Neural crest cell (in vitro differentiated cells): Measurements from ENCODE around the gene RAP1GAP2. TPM values are rescaled to one million over a fixed set of nuclear protein-coding genes. Genes with fewer than 3 reads are reported as not detected.

ENCODE experiments used
- DNase-seq: peaks from one replicate; pipeline ENCODE4 v3.0.0; 2021; ENCODE audit warnings: low read depth, mixed read lengths, low spot score
- H3K27ac Mint-ChIP-seq: one replicate; pipeline ENCODE4 v1.8.0; 2021; ENCODE audit warnings: mild to moderate bottlenecking, mixed read lengths; ENCODE audit not compliant: unreplicated experiment
- H3K27me3 Mint-ChIP-seq: 2 replicates; pipeline ENCODE4 v1.8.0; 2021; ENCODE audit warnings: low read depth, mild to moderate bottlenecking, mixed read lengths
- H3K36me3 Mint-ChIP-seq: 2 replicates; pipeline ENCODE4 v1.8.0; 2021; ENCODE audit warnings: low read depth, mild to moderate bottlenecking, mixed read lengths
- H3K4me1 Mint-ChIP-seq: 2 replicates; pipeline ENCODE4 v1.8.0; 2021; ENCODE audit warnings: mixed read lengths
- H3K4me3 Mint-ChIP-seq: one replicate; pipeline ENCODE4 v1.8.0; 2021; ENCODE audit warnings: mild to moderate bottlenecking, mixed read lengths
- H3K9me3 Mint-ChIP-seq: 2 replicates; pipeline ENCODE4 v1.8.0; 2021; ENCODE audit warnings: mixed read lengths
- total RNA-seq: library from RNA; stranded (reverse); gene quantifications from 2 replicates; pipeline ENCODE4 v1.2.1, GENCODE V29; 2021
- TF ChIP-seq, protein P1 (sequence below): fragments of 200-600 bp; sonication (generic); conservative IDR thresholded peaks from 2 replicates; pipeline ENCODE4 v1.5.0; 2021; ENCODE audit warnings: antibody characterized with exemption, mild to moderate bottlenecking

Gene RAP1GAP2
- total RNA-seq, 1 donor from 2014 or later, result 1.0 TPM

DNA sequence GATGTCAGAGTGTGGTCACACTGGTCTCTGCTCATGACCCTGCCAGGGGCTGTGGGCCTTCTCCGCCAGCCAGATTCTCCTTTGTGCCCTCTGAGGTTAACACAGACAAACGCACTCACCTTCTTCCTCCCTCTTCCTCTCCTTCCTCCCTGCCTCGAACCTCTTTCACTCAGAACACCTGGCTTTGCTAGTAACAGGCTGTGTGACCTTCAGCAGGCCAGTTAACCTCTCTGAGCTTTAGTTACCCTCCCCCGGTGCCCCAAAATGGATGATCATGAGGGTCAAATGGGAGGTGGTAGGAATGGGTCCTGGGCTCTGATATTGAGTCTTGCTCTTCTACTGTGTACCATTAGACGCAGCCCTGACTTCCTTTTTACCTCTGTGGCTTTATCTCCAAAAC, 140.1 kb downstream of the RAP1GAP2 start:
- H3K4me3 Mint-ChIP-seq, result no peak overlapping the region
- H3K4me1 Mint-ChIP-seq, result peaks cover 6% of the 10 kb centered on the region
- TF ChIP-seq, protein P1, sequence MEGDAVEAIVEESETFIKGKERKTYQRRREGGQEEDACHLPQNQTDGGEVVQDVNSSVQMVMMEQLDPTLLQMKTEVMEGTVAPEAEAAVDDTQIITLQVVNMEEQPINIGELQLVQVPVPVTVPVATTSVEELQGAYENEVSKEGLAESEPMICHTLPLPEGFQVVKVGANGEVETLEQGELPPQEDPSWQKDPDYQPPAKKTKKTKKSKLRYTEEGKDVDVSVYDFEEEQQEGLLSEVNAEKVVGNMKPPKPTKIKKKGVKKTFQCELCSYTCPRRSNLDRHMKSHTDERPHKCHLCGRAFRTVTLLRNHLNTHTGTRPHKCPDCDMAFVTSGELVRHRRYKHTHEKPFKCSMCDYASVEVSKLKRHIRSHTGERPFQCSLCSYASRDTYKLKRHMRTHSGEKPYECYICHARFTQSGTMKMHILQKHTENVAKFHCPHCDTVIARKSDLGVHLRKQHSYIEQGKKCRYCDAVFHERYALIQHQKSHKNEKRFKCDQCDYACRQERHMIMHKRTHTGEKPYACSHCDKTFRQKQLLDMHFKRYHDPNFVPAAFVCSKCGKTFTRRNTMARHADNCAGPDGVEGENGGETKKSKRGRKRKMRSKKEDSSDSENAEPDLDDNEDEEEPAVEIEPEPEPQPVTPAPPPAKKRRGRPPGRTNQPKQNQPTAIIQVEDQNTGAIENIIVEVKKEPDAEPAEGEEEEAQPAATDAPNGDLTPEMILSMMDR, result no peak
- H3K27me3 Mint-ChIP-seq, result peaks cover 8% of the 10 kb centered on the region
- no peaks in the 10 kb centered on the region for H3K36me3 Mint-ChIP-seq
- no peaks in the 10 kb centered on the region for H3K9me3 Mint-ChIP-seq
- no peak for DNase-seq
- no peak overlapping the region for H3K27ac Mint-ChIP-seq

DNA sequence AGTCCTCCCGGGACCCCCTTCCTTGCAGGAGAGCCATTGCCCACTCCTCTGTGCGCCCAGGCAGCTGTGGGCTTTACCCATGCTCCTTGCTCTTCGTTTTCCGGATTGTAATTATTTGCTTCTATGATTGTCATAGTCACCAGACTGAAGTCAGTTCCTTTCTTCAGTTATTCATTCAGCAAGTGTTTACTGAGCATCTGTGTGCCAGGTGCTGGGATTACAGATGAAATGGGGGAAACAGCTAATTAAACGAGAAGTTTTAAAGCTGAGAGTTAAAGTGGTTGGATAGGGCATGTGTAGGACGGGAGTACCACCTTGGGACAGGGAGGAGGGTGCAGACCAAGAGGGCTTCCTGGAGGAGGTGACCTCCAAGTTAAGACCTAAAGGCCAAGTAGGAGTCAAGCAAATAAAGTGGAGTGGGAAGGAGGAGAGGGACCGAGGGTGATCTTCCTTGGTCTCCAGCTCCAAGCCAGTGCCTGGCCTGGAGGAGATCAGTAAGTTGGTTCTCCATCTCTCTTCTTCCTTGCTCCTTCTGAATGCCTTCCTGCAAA, 140.6 kb downstream of the RAP1GAP2 start:
- no peak for DNase-seq
- Mint-ChIP-seq H3K4me1 (peaks cover 5% of the 10 kb centered on the region), H3K27ac (no peak overlapping the region), H3K4me3 (no peak overlapping the region), H3K9me3 (no peaks in the 10 kb centered on the region), H3K27me3 (peaks cover 8% of the 10 kb centered on the region), H3K36me3 (no peaks in the 10 kb centered on the region)
- TF ChIP-seq, protein P1, result no peak

DNA sequence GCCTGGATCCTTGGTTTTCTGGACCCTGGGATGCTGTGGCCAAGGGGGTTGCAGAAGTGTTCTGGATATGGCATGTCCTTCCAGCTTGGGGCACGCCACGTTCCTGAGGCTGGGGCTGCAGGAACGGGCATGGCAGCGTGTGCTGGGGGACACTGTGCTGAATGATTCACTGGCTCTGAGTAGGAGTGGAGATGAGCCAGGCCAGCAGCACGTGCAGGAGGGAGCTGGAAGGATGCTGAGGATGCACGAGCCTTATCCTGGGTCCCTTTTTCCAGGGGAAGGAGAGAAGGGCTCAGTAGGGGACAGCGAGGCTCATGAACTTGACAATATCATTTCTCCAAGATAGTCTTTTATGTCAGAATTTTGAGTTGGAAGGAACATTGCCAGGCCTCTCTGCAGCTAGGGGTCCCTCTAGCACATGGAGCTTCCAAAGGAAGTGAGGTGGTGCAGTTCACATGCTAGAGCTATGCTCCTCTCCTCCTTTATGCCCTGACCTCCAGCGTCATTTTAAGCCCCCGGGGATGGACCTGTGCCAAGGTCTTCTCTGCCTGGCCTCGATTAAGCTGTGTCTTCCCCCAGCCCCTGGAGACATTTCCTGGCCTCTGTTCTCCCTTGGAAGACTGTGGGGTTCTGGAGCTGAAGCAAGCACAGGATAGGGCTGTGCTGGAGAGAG, 141.2 kb downstream of the RAP1GAP2 start:
- Mint-ChIP-seq H3K4me1 (peaks cover 5% of the 10 kb centered on the region), H3K36me3 (no peaks in the 10 kb centered on the region), H3K9me3 (no peaks in the 10 kb centered on the region), H3K27me3 (peaks cover 4% of the 10 kb centered on the region), H3K4me3 (no peak overlapping the region), H3K27ac (no peak overlapping the region)
- DNase-seq, result no peak
- TF ChIP-seq, protein P1, result no peak

DNA sequence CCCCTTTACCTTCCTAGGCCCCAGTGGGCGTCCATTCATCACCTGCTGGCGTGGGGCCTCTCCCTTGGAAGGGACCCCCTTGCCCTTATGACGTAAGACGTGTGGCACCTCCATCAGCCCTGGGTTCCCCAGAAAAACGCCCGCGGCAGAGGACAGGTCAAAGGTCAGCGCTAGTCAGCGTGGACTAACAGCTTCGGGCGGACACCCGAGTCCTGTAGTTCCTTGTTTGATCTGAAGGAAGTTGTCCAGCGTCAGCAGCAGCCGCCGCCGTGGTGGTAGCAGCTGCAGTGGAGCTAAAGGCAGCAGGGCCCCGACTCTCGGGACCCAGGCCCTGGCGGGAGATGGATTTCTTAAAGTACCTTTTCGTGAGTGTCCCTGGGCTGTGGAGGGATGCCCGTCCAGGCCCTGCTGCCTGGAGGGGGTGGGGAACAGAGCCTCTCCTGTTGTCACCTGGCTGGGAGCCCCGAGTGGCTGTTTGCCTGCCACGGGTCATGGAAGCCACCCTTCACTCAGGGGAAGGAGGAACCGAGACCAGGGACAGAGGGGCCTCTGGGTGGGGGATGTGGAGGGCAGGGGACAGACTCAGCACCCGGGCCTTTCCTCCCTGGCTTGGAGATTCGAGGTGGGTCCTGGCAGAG, 143.6 kb downstream of the RAP1GAP2 start:
- TF ChIP-seq, protein P1, result no peak
- Mint-ChIP-seq H3K9me3 (no peaks in the 10 kb centered on the region), H3K36me3 (no peaks in the 10 kb centered on the region), H3K27me3 (peaks cover 4% of the 10 kb centered on the region), H3K4me3 (no peak overlapping the region), H3K27ac (no peak overlapping the region), H3K4me1 (peaks cover 5% of the 10 kb centered on the region)
- DNase-seq, result no peak

DNA sequence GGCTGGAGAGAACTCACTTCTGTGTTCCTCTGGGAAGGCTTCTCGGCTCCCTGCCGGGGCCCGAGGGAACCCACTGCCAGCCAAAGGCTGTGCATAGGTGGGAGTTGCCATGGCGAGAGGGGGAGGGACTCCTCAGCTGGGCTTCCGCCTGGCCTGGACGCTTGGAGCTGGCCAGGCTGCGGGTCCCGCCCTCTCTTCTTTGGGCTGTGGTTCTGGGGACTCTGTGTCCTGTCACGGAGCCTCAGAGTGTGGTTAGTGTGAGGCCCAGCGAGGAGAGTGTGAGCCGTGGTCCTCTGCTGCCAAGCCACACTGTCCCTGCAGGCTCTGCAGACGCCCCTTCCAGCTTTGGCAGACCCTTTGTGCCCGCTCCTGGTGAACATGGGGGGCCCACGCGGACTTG, 144.1 kb downstream of the RAP1GAP2 start:
- DNase-seq, result no peak
- TF ChIP-seq, protein P1, result no peak
- H3K4me3 Mint-ChIP-seq, result no peak overlapping the region
- no peaks in the 10 kb centered on the region for H3K9me3 Mint-ChIP-seq
- H3K27ac Mint-ChIP-seq, result no peak overlapping the region
- no peaks in the 10 kb centered on the region for H3K36me3 Mint-ChIP-seq
- peaks cover 4% of the 10 kb centered on the region for H3K27me3 Mint-ChIP-seq
- H3K4me1 Mint-ChIP-seq, result peaks cover 5% of the 10 kb centered on the region
